GM19099 (cell line): Measurements from ENCODE around the gene KRTAP12-1.
"Not testable (repeated sequence)": the region's sequence is repeated elsewhere in the genome, so short reads cannot be mapped to it uniquely, and the experiment has no call there.

Experiments used
- POLR2A ChIP-seq: IDR thresholded peaks from 3 replicates; pipeline ENCODE4 v1.6.1; 2011; ENCODE audit warnings: low read depth; ENCODE audit not compliant: insufficient read length; ENCODE audit errors: extremely low read depth

KRTAP12-1 gene

DNA sequence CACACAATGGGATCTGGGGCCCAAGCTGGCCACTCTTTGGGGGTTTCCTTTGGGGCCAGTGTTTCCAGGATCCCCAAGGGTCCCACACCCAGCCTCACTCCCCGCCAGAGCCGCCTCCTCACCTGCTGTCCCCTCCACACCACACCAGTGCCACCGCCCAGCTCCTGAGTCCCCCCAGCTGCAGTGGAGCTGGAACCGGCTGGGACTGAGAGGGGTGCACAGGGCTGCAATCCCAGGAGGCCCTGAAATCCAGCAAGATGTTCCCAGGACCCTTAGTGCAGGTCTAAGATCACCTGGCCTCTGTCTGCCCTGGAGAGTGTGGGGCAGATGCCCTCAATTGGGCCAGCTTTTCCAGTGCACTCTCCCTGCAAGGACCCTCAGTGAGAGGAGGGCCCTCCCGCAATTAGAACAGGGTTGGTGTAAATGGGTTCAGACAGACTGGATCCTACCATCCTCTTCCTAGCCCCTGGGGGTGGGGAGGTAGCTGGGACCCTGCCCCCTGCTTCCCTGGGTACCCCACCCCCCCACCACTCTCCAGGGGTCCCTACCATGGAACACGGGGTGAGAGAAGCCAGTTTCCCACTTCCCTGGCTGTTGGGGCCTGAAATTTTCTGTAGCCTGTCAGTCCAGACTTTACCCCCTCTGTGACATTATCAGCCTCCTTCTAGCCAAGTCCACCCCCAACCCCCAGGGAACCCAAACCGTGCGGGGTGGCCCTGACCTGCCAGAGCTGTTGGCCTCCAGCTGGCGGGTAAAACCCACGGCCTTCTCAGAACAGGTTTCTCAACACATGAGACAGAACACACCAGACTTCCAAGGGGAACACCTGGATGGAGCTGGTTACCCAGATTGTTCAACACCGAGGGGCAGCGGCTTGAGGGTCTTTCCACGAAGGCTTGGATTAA lies 22.0 kb upstream of the KRTAP12-1 start:
- TF ChIP-seq POLR2A = no peak

- TF ChIP-seq POLR2A = no peak
These were observed 21.2 kb upstream of the KRTAP12-1 start for GRCh38 chr21:44702973-44703730.

DNA sequence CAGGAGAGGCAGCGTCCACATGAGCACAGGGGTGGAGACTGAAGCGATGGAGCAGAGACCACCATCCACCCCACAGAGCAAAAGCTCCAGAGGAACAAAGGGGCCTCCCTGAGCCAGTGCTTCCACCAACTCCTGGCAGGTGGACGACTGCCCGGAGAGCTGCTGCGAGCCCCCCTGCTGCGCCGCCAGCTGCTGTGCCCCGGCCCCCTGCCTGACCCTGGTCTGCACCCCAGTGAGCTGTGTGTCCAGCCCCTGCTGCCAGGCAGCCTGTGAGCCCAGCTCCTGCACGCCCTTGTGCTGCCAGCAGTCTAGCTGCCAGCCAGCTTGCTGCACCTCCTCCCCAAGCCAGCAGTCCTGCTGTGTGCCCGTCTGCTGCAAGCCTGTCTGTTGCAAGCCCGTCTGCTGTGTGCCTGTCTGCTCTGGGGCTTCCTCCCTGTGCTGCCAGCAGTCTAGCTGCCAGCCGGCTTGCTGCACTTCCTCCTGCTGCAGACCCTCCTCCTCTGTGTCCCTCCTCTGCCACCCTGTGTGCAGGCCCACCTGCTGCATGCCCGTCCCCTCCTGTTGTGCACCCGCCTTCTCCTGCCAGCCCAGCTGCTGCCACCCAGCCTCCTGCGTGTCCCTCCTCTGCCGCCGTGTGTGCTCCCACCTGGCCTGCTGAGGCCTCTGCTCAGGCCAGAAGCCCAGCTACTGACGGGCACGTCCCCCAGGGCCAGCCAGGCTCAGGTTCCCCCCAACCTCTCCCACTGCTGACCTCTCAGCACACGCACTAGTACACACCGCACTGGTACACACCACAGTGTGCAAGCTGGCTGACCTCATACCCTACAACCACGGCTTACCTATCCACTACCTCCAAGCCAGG lies 20.4 kb upstream of the KRTAP12-1 start:
- no peak for TF ChIP-seq POLR2A

DNA sequence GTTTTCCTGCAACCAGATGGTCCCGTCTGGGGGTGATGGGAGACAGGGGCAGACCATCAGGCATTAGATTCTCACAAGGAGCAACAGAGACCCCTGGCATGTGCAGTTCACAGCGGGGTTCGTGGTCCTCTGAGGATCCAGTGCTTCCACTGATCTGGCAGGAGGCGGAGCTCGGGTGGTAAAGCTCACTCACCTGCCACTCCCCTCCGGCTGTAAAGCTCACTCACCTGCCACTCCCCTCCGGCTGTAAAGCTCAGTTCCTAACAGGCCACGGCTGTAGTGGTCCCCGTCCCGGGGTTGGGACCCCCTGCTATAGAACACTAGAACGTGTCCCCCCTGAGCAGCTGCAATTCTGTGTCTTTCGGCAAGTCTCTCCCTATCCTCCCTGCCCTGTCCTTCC lies 19.6 kb upstream of the KRTAP12-1 start:
- TF ChIP-seq POLR2A = no peak

DNA sequence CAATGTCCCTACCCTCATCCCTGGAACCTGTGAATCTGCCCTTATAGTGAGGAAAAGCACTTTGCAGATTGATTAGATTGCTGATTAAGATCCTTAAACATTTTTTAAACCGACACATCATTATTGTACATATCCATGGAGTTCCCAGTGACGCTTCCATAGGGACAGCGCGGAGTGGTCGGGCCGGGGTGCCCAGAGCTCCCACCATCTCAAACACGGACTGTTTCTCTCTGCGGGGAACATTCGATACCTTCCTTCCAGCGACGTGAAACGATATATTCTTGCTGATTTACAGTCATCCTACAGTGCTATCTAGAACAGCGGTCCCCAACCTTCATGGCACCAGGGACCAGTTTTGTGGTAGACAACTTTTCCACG lies 19.0 kb upstream of the KRTAP12-1 start:
- no peak for TF ChIP-seq POLR2A

DNA sequence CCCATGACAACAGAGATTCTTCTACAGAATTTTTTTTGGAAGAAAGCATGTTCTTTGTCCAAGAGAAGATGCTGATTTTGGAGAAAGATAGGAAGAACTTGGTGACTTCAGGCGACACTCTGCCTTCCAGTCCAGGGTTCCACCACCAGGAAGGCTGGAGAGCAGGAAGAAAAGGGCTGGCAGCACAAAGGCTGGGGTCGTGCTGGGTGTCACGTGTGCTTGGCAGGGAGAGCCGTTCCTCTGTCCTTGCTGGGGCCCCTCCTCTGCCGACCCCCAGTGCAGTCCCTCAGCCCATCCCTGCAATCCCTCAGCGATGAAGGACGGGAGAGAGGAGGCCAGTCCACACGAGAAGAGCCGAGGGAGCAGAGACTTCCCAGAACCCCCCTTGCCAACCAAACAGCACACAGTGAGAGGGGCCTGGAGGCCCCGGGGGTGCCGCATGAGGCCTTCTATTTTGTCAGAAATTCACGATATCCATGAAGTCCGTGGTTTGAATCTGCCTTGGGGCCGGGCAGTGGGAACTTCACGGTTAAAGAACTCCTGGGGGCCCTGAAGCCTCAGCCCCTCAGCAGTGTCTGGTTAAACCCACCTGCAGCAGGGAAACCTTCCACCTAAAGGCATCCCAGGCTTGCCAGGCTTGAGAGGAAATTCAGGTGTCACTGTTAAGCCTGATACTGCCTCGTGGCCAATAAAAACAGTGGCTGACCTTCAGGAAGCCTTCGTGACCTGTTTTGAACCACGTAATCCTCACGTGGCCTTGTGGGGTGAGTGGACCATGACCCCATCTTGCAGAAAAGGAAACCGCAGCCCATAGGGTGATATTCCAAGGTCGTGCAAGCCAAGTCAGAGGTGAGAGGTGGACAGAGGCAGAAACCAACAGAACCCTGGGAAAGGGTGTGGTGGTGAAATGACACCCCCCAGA lies 18.4 kb upstream of the KRTAP12-1 start:
- TF ChIP-seq POLR2A = no peak

- no peak for TF ChIP-seq POLR2A
These were observed 17.6 kb upstream of the KRTAP12-1 start for GRCh38 chr21:44699502-44700001.

DNA sequence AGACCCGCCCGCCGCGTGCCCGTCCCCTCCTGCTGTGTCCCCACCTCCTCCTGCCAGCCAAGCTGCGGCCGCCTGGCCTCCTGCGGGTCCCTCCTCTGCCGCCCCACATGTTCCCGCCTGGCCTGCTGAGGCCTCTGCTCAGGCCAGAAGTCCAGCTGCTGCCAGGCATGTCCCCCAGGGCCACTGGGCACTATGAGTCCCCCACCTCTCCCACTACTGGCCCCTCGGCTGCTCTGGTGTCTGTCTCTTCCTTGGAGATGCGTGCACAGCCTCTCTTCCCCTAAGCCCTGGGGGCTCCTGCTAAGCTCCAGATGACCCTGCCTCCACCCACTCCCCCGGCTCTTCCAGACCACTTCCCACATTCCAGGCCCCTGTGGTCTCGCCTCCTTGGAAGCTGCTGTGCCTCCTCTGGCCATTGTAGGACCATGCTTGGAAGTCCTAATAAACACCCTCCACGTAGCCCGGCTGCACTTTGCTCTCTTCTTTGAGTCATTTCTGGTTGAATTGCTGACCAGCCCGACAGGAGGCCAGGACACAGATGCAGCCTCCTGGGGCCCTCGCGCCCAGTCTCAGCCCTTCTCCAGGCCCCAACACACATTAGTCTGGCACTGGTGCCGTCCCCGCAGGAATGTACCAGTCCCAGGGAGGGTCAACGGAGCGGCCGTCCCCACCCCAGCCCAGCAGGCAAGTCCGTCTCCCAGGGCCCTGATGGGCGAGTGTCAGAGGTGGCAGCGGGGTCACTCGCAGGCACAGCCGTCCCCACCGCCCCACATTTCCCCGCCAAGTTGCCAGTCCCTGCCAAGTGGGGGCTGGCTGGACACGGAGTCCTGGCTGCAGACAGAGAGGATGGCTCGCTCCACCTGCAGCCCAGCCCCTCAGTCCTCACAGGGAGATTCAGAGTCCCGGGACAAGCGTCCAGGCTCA lies 16.1 kb upstream of the KRTAP12-1 start:
- no peak for TF ChIP-seq POLR2A

- TF ChIP-seq POLR2A = not testable (repeated sequence)
These were observed 15.3 kb upstream of the KRTAP12-1 start, which contains the start of gene KRTAP10-12 for GRCh38 chr21:44697172-44697810. KRTAP10-12 (plus strand) TSS chr21:44697172; CDS start chr21:44697202, 30 bp downstream.

GRCh38 chr21:44696572-44696971 lies 14.6 kb upstream of the KRTAP12-1 start:
- no peak for TF ChIP-seq POLR2A

GRCh38 chr21:44695641-44696040 lies 13.7 kb upstream of the KRTAP12-1 start:
- no peak for TF ChIP-seq POLR2A

DNA sequence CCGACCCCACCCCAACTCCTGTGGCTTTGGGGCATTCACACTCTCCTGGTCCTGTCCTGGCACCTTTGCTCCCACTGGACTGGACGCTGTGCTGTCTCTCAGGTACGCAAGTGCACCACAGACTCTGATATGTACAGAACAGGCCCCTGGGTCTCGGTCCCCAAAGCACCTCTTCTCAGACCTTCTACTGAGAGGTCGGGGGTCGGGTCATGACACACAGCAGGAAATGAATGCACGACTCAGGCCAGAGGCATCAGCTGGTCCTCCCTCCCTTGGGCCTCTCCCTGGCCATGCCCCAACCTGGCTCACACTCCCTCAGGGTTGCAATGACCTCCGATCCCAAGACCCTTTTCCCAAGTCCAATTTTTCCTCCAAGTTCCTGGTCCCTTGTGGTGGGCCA lies 13.2 kb upstream of the KRTAP12-1 start:
- TF ChIP-seq POLR2A = no peak

DNA sequence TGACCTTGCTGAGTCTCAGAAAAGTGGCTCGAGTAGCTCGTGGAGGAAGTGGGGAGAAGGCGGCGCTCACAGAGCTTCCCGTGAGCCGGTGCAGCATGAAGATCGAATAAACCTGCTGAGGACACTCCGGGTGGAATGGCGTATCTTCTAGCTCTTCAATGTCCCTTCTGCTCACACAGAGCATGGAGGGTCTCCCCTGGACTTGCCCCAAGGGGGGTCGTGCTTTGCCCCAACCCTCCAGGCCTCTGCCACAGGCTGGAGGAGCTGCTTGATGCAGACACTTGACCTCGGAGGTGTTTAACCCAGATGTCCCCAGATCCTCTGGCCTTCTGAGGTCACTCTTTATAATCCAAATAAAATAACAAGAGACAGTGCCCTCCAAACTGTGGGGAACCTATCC lies 12.8 kb upstream of the KRTAP12-1 start:
- TF ChIP-seq POLR2A = no peak
